WTC11 (cell line): ENCODE results near the gene TAF3. TPM values are rescaled to one million over a fixed set of nuclear protein-coding genes. Genes with fewer than 3 reads are reported as not detected.
A peak's percentile ranks its signal among the peaks of the same experiment; 100 is the strongest.

Experiments
- ATAC-seq: fragments of 200-7000 bp; cut with Tn5 transposase; 2 replicates; pipeline ENCODE4 v1.10.0; 2021; ENCODE audit warnings: mild to moderate bottlenecking, moderate library complexity
- CTCF ChIA-PET: fragments of 300-600 bp; sonication (Branson Sonifier 250); formaldehyde crosslinking; loops from one replicate; lab custom pipeline; 2021; ENCODE audit warnings: antibody characterized with exemption; lab: Charles Lee
- POLR2A ChIA-PET: fragments of 350-600 bp; sonication (Branson Sonifier 250); formaldehyde crosslinking; loops from one replicate; lab custom pipeline; 2021; ENCODE audit warnings: antibody characterized with exemption; lab: Charles Lee
- DNase-seq: peaks from one replicate; pipeline ENCODE4 v3.0.0; 2021; ENCODE audit warnings: low spot score
- H3K27ac Mint-ChIP-seq: 2 replicates; pipeline ENCODE4 v1.8.0; 2021; ENCODE audit warnings: mixed read lengths
- H3K27me3 Mint-ChIP-seq: 2 replicates; pipeline ENCODE4 v1.8.0; 2021; ENCODE audit warnings: low read depth, mild to moderate bottlenecking, moderate library complexity, mixed read lengths
- H3K36me3 Mint-ChIP-seq: 2 replicates; pipeline ENCODE4 v1.8.0; 2021; ENCODE audit warnings: mixed read lengths
- H3K4me1 Mint-ChIP-seq: 2 replicates; pipeline ENCODE4 v1.8.0; 2022; ENCODE audit warnings: mixed read lengths
- H3K4me3 Mint-ChIP-seq: 2 replicates; pipeline ENCODE4 v1.8.0; 2021; ENCODE audit warnings: mild to moderate bottlenecking, moderate library complexity, mixed read lengths
- H3K9me3 Mint-ChIP-seq: 2 replicates; pipeline ENCODE4 v1.8.0; 2021; ENCODE audit warnings: mixed read lengths
- ETV6 ChIP-seq: sonication (generic); formaldehyde crosslinking; IDR thresholded peaks from 2 replicates; pipeline ENCODE4 v1.8.1; 2022; ENCODE audit warnings: mild to moderate bottlenecking, missing genetic modification reagents
- GRHL2 ChIP-seq: fragments of 250-450 bp; sonication (Bioruptor Pico); IDR thresholded peaks from 2 replicates; pipeline ENCODE4 v1.8.0; 2022; ENCODE audit warnings: mild to moderate bottlenecking, moderate library complexity; ENCODE audit not compliant: insufficient replicate concordance, severe bottlenecking
- MYBL2 ChIP-seq: sonication (generic); formaldehyde crosslinking; IDR thresholded peaks from 2 replicates; pipeline ENCODE4 v1.8.1; 2023; ENCODE audit warnings: mild to moderate bottlenecking, moderate library complexity, missing genetic modification reagents
- NFYB ChIP-seq: sonication (generic); formaldehyde crosslinking; conservative IDR thresholded peaks from 2 replicates; pipeline ENCODE4 v1.8.0; 2022; ENCODE audit warnings: low read depth, missing genetic modification reagents
- NR1H2 ChIP-seq: sonication (generic); formaldehyde crosslinking; IDR thresholded peaks from 2 replicates; pipeline ENCODE4 v1.9.0; 2021; ENCODE audit warnings: mild to moderate bottlenecking, moderate library complexity, missing genetic modification reagents
- SP1 ChIP-seq: sonication (generic); formaldehyde crosslinking; conservative IDR thresholded peaks from 2 replicates; pipeline ENCODE4 v1.8.1; 2022; ENCODE audit warnings: missing genetic modification reagents
- TCF7 ChIP-seq: sonication (generic); formaldehyde crosslinking; IDR thresholded peaks from 2 replicates; pipeline ENCODE4 v1.8.0; 2022; ENCODE audit warnings: mild to moderate bottlenecking, low read depth, missing genetic modification reagents, moderate library complexity
- TP53 ChIP-seq: sonication (generic); formaldehyde crosslinking; IDR thresholded peaks from 2 replicates; pipeline ENCODE4 v1.8.1; 2023; ENCODE audit warnings: mild to moderate bottlenecking, missing genetic modification reagents
- ZNF232 ChIP-seq: sonication (generic); formaldehyde crosslinking; IDR thresholded peaks from 2 replicates; pipeline ENCODE4 v1.8.0; 2022; ENCODE audit warnings: mild to moderate bottlenecking, missing genetic modification reagents
- ZNF416 ChIP-seq: fragments of 250-450 bp; sonication (Bioruptor Pico); IDR thresholded peaks from 2 replicates; pipeline ENCODE4 v1.9.0; 2021; ENCODE audit warnings: mild to moderate bottlenecking, inconsistent platforms
- ZNF423 ChIP-seq: fragments of 250-450 bp; sonication (Bioruptor Pico); IDR thresholded peaks from 2 replicates; pipeline ENCODE4 v2.1.2; 2022; ENCODE audit warnings: mild to moderate bottlenecking, moderate library complexity
- total RNA-seq: library from RNA; stranded (reverse); gene quantifications from 3 replicates; pipeline ENCODE4 v1.2.3, GENCODE V29; 2021
- TF ChIP-seq, protein P1 (sequence below): fragments of 250-450 bp; sonication (Bioruptor Pico); IDR thresholded peaks from 2 replicates; pipeline ENCODE4 v2.1.2; 2022; ENCODE audit warnings: mild to moderate bottlenecking, moderate library complexity
- TF ChIP-seq, protein P2 (sequence below): fragments of 200-600 bp; IDR thresholded peaks from 2 replicates; pipeline ENCODE4 v1.8.0; 2022; ENCODE audit warnings: antibody characterized with exemption
- TF ChIP-seq, protein P3 (sequence below): sonication (generic); formaldehyde crosslinking; IDR thresholded peaks from 2 replicates; pipeline ENCODE4 v1.8.0; 2022; ENCODE audit warnings: mild to moderate bottlenecking, missing genetic modification reagents
- TF ChIP-seq, protein P4 (sequence below): sonication (generic); formaldehyde crosslinking; IDR thresholded peaks from 2 replicates; pipeline ENCODE4 v1.8.1; 2022; ENCODE audit warnings: mild to moderate bottlenecking, moderate library complexity, missing genetic modification reagents
- TF ChIP-seq, protein P5 (sequence below): sonication (generic); formaldehyde crosslinking; IDR thresholded peaks from 2 replicates; pipeline ENCODE4 v1.8.1; 2023; ENCODE audit warnings: mild to moderate bottlenecking, missing genetic modification reagents, borderline replicate concordance
- TF ChIP-seq, protein P6 (sequence below): sonication (generic); formaldehyde crosslinking; IDR thresholded peaks from 2 replicates; pipeline ENCODE4 v1.8.0; 2023; ENCODE audit warnings: mild to moderate bottlenecking, missing genetic modification reagents
- TF ChIP-seq, protein P7 (sequence below): sonication (generic); formaldehyde crosslinking; IDR thresholded peaks from 2 replicates; pipeline ENCODE4 v1.8.1; 2023; ENCODE audit warnings: mild to moderate bottlenecking, missing genetic modification reagents, moderate library complexity

Gene TAF3
- total RNA-seq, 1 experiment from 2014 or later: 8.9 TPM

DNA sequence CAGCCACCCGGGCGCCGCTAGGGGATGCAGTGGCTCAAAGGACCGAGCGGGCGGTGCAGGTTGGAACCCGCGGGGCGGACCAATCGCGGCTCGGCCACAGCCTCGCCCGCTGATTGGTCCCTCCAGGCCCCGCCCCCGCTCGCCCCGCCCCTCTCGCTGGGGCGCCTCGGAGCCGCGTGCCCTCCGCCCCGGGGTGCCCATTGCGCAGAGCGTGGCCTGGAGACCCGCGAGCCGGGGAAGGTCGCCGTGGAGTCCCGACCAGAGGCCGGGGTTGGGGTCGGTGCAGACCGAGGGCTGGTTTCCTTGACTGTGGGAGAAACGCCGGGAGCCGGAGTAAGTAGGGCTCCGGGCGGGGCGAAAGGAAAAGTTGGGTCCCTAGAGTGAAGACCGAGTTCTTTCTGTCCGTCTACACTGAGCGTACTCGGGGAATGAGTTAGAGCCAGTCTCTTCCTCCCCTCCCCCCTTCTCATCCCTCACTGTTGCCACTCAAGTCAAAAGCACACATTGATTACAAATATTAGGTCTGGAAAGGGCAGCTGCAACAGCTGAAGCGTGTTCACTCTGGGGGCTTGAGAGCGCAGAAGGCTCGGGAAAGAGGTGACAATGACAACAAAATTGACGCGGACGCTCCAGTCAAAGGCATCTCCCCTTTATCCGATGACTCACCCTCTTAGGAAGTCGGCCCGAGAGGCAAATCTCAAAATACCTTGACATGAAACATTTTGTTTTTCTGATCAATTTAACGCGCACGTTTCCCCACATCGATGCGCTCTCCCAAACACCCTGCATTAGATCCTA lies 235.3 kb downstream of the TAF3 start:
- ATAC-seq (peak; percentile 41), DNase-seq (peak; percentile 93)
- no peaks in the 10 kb centered on the region for H3K9me3 Mint-ChIP-seq
- POLR2A ChIA-PET: no interaction called here
- CTCF ChIA-PET: no interaction called here
- peak overlapping the region; percentile 72 for H3K4me3 Mint-ChIP-seq
- H3K27ac Mint-ChIP-seq: no peak overlapping the region
- no peaks in the 10 kb centered on the region for H3K36me3 Mint-ChIP-seq
- H3K27me3 Mint-ChIP-seq: peaks cover 95% of the 10 kb centered on the region
- TF ChIP-seq, protein P1, sequence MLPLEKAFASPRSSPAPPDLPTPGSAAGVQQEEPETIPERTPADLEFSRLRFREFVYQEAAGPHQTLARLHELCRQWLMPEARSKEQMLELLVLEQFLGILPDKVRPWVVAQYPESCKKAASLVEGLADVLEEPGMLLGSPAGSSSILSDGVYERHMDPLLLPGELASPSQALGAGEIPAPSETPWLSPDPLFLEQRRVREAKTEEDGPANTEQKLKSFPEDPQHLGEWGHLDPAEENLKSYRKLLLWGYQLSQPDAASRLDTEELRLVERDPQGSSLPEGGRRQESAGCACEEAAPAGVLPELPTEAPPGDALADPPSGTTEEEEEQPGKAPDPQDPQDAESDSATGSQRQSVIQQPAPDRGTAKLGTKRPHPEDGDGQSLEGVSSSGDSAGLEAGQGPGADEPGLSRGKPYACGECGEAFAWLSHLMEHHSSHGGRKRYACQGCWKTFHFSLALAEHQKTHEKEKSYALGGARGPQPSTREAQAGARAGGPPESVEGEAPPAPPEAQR (CRISPR knock-in tag): no peak
- TF ChIP-seq, protein P2, sequence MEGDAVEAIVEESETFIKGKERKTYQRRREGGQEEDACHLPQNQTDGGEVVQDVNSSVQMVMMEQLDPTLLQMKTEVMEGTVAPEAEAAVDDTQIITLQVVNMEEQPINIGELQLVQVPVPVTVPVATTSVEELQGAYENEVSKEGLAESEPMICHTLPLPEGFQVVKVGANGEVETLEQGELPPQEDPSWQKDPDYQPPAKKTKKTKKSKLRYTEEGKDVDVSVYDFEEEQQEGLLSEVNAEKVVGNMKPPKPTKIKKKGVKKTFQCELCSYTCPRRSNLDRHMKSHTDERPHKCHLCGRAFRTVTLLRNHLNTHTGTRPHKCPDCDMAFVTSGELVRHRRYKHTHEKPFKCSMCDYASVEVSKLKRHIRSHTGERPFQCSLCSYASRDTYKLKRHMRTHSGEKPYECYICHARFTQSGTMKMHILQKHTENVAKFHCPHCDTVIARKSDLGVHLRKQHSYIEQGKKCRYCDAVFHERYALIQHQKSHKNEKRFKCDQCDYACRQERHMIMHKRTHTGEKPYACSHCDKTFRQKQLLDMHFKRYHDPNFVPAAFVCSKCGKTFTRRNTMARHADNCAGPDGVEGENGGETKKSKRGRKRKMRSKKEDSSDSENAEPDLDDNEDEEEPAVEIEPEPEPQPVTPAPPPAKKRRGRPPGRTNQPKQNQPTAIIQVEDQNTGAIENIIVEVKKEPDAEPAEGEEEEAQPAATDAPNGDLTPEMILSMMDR: peak; percentile 66; the same call in 1 of the 2 replicates
- TF ChIP-seq, protein P3, sequence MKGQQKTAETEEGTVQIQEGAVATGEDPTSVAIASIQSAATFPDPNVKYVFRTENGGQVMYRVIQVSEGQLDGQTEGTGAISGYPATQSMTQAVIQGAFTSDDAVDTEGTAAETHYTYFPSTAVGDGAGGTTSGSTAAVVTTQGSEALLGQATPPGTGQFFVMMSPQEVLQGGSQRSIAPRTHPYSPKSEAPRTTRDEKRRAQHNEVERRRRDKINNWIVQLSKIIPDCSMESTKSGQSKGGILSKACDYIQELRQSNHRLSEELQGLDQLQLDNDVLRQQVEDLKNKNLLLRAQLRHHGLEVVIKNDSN: peak; percentile 19; the same call in 1 of the 2 replicates
- peak; percentile 63; the same call in 1 of the 2 replicates for TF ChIP-seq SP1 (CRISPR knock-in tag)
- TF ChIP-seq ZNF416 (CRISPR knock-in tag): 0 out of 2 replicates have a peak, but pooled peaks have one; percentile 23
- TF ChIP-seq, protein P4, sequence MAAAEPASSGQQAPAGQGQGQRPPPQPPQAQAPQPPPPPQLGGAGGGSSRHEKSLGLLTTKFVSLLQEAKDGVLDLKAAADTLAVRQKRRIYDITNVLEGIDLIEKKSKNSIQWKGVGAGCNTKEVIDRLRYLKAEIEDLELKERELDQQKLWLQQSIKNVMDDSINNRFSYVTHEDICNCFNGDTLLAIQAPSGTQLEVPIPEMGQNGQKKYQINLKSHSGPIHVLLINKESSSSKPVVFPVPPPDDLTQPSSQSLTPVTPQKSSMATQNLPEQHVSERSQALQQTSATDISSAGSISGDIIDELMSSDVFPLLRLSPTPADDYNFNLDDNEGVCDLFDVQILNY (CRISPR knock-in tag): 0 out of 2 replicates have a peak, but pooled peaks have one; percentile 40
- peak; percentile 89 for TF ChIP-seq ZNF423 (CRISPR knock-in tag)
- TF ChIP-seq, protein P5, sequence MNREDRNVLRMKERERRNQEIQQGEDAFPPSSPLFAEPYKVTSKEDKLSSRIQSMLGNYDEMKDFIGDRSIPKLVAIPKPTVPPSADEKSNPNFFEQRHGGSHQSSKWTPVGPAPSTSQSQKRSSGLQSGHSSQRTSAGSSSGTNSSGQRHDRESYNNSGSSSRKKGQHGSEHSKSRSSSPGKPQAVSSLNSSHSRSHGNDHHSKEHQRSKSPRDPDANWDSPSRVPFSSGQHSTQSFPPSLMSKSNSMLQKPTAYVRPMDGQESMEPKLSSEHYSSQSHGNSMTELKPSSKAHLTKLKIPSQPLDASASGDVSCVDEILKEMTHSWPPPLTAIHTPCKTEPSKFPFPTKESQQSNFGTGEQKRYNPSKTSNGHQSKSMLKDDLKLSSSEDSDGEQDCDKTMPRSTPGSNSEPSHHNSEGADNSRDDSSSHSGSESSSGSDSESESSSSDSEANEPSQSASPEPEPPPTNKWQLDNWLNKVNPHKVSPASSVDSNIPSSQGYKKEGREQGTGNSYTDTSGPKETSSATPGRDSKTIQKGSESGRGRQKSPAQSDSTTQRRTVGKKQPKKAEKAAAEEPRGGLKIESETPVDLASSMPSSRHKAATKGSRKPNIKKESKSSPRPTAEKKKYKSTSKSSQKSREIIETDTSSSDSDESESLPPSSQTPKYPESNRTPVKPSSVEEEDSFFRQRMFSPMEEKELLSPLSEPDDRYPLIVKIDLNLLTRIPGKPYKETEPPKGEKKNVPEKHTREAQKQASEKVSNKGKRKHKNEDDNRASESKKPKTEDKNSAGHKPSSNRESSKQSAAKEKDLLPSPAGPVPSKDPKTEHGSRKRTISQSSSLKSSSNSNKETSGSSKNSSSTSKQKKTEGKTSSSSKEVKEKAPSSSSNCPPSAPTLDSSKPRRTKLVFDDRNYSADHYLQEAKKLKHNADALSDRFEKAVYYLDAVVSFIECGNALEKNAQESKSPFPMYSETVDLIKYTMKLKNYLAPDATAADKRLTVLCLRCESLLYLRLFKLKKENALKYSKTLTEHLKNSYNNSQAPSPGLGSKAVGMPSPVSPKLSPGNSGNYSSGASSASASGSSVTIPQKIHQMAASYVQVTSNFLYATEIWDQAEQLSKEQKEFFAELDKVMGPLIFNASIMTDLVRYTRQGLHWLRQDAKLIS (CRISPR knock-in tag): no peak
- TF ChIP-seq, protein P6, sequence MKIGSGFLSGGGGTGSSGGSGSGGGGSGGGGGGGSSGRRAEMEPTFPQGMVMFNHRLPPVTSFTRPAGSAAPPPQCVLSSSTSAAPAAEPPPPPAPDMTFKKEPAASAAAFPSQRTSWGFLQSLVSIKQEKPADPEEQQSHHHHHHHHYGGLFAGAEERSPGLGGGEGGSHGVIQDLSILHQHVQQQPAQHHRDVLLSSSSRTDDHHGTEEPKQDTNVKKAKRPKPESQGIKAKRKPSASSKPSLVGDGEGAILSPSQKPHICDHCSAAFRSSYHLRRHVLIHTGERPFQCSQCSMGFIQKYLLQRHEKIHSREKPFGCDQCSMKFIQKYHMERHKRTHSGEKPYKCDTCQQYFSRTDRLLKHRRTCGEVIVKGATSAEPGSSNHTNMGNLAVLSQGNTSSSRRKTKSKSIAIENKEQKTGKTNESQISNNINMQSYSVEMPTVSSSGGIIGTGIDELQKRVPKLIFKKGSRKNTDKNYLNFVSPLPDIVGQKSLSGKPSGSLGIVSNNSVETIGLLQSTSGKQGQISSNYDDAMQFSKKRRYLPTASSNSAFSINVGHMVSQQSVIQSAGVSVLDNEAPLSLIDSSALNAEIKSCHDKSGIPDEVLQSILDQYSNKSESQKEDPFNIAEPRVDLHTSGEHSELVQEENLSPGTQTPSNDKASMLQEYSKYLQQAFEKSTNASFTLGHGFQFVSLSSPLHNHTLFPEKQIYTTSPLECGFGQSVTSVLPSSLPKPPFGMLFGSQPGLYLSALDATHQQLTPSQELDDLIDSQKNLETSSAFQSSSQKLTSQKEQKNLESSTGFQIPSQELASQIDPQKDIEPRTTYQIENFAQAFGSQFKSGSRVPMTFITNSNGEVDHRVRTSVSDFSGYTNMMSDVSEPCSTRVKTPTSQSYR (CRISPR knock-in tag): no peak
- no peak for TF ChIP-seq TP53 (CRISPR knock-in tag)
- TF ChIP-seq NFYB (CRISPR knock-in tag): peak; percentile 44; the same call in 1 of the 2 replicates
- H3K4me1 Mint-ChIP-seq: peaks cover 53% of the 10 kb centered on the region

DNA sequence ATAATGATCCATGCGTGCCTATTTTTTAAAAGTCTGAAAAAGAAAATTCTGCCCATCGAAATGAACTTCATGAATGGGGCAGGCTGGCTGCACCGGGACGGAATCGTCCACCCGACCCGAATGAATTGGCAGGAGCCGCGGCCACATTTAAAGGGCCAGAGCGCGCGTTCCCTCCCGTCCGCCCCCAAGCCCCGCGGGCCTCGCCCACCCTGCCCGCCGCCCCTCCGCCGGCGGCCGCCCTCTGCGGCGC lies 235.9 kb downstream of the TAF3 start:
- ATAC-seq: no peak; the same call in 1 of the 2 replicates
- no peaks in the 10 kb centered on the region for H3K9me3 Mint-ChIP-seq
- peaks cover 95% of the 10 kb centered on the region for H3K27me3 Mint-ChIP-seq
- DNase-seq: no peak
- ChIA-PET CTCF (no interaction called here), POLR2A (no interaction called here)
- peak overlapping the region; percentile 72 for H3K4me3 Mint-ChIP-seq
- peaks cover 53% of the 10 kb centered on the region for H3K4me1 Mint-ChIP-seq
- H3K27ac Mint-ChIP-seq: no peak overlapping the region
- H3K36me3 Mint-ChIP-seq: no peaks in the 10 kb centered on the region
- TF ChIP-seq NFYB (CRISPR knock-in tag) (no peak), NR1H2 (no peak), ZNF423 (CRISPR knock-in tag) (no peak), SP1 (CRISPR knock-in tag) (no peak), TCF7 (CRISPR knock-in tag) (no peak), GRHL2 (CRISPR knock-in tag) (no peak), MYBL2 (no peak), ZNF232 (no peak), ETV6 (CRISPR knock-in tag) (no peak)
- TF ChIP-seq, protein P1 (CRISPR knock-in tag): no peak
- TF ChIP-seq, protein P7, sequence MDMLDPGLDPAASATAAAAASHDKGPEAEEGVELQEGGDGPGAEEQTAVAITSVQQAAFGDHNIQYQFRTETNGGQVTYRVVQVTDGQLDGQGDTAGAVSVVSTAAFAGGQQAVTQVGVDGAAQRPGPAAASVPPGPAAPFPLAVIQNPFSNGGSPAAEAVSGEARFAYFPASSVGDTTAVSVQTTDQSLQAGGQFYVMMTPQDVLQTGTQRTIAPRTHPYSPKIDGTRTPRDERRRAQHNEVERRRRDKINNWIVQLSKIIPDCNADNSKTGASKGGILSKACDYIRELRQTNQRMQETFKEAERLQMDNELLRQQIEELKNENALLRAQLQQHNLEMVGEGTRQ (CRISPR knock-in tag): no peak
